ENCODE measurements around the gene TECPR2.
"Not testable (repeated sequence)": the region's sequence is repeated elsewhere in the genome, so short reads cannot be mapped to it uniquely, and the experiment has no call there.

Gene TECPR2, protein sequence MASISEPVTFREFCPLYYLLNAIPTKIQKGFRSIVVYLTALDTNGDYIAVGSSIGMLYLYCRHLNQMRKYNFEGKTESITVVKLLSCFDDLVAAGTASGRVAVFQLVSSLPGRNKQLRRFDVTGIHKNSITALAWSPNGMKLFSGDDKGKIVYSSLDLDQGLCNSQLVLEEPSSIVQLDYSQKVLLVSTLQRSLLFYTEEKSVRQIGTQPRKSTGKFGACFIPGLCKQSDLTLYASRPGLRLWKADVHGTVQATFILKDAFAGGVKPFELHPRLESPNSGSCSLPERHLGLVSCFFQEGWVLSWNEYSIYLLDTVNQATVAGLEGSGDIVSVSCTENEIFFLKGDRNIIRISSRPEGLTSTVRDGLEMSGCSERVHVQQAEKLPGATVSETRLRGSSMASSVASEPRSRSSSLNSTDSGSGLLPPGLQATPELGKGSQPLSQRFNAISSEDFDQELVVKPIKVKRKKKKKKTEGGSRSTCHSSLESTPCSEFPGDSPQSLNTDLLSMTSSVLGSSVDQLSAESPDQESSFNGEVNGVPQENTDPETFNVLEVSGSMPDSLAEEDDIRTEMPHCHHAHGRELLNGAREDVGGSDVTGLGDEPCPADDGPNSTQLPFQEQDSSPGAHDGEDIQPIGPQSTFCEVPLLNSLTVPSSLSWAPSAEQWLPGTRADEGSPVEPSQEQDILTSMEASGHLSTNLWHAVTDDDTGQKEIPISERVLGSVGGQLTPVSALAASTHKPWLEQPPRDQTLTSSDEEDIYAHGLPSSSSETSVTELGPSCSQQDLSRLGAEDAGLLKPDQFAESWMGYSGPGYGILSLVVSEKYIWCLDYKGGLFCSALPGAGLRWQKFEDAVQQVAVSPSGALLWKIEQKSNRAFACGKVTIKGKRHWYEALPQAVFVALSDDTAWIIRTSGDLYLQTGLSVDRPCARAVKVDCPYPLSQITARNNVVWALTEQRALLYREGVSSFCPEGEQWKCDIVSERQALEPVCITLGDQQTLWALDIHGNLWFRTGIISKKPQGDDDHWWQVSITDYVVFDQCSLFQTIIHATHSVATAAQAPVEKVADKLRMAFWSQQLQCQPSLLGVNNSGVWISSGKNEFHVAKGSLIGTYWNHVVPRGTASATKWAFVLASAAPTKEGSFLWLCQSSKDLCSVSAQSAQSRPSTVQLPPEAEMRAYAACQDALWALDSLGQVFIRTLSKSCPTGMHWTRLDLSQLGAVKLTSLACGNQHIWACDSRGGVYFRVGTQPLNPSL (N-terminal part only)

GRCh38 chr14:102362545-102363181 is at the start of gene TECPR2, which contains the start of gene CINP:
TECPR2 (plus strand) TSS chr14:102362941; CDS start chr14:102376722, 13,781 bp downstream.
CINP (minus strand) TSS chr14:102362890; CDS start chr14:102362851, 39 bp downstream.
- DNase-seq (ENCODE audit: low read depth in 2 of 2), result peak; percentile 94 to 95

DNA sequence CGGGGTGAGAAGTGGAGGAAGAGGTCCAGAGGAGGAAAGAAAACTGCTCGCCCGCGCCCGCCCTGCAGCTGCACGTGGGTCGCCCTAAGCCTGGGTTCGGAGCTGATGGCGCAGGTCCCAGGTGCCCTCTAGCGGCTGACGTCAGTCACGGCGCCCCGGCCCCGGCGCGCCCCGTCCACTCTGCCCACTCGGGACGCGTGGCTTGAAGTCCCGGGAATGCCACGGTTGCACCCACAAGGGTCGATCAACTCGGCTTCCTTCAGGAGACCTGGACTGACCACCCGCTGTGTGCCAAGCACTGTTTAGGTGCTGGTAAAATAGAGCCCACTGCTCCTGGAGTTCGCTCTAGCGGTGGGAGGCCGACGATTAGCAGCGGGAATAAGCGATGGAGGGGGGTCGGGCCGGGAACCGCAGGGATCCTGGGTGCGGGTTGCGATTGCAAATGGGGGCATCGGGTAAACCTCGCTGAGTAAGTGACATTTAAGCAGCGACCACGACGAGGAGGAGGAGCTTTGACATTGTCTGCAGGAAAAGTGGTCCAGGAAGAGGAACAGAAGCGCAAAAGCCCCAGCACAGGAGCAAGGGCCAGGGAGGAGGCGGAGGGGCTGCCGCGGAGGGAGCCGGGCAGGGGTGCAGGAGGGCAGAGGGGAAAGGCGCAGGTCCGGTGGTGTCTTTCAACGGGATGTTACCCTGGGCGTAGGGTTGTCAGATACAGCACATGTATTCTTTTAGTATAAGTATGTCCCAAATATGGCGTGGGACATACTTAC is 48.3 kb upstream of the TECPR2 start:
- DNase-seq (ENCODE audit: low read depth in 2 of 2), result peak in 1 of 2 donors; percentile 74

DNA sequence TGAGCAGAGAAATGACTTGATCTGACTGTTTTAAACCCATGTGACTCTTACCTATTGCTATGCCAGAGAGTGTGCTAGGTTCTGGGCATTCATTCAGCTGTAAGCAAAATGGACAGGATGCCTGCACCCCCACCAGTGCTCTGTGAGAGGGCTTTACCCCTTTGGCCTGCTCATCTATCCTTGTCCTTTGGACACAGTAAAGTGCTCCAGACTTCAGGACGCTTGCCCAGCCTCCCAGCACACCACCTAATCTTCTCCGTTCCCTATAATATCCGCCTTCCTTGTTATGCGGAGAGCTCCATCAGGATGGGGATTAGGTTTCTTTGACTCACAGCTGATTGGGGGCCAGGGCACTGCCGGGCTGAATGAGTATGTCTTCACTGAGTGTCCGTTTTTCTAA is 47.6 kb upstream of the TECPR2 start:
- no peak for DNase-seq (ENCODE audit: low read depth in 2 of 2)

DNA sequence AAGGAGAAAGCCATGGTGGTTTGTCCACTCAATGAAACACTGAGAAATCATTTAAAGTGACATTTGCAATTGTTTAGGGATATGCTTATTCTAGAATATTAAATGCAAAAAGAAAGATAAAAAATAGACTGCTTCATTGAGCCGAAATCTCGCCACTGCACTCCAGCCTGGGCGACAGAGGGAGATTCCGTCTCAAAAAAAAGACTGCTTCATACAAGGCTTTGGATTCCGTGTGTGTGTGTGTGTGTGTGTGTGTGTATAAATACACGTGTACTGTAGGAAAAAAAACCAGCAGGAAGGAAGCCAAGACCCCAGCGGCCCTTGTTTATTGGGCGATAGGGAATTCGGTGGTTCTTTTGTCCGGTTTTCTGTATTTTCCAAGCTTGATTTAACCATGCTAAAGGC is 46.4 kb upstream of the TECPR2 start:
- DNase-seq (ENCODE audit: low read depth in 2 of 2), result no peak

DNA sequence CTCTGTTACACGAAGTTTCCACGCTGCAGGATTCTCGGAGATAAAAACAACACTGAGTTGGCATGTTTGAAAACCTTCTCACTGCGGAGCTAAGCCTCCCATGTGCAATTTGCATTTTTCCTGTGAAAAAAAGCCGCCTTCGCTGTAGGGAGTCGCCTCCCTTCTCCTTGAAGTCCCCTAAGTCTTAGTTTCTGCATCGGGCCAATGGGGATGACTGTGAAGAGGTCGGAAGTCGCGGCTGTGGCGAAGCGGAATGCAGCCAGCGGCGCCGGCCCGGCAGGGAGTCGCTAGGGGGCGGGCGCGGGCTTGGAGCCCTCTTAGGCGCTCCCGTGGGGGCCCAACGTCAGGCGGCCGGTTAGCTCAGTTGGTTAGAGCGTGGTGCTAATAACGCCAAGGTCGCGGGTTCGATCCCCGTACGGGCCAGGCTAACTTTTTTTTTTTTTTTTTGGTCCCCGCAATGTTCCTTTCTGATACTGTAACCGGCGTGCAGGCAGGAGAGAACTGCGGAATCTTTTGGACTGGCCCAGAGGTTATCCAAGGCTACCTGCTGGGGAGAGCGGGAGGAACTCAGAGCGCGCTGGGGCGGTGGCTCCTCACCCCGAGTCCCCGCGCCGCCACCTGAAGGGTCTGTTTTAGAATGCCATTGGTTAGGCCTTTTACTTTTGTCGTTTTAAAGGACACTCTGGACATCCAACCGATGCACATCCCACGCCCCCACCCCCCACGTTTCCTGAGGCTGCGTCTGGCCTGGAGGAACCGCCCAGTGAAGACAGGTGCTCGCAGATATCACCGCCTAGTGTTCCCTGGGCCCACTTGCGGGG is 45.8 kb upstream of the TECPR2 start:
- DNase-seq (ENCODE audit: low read depth in 2 of 2), result peak; percentile 86 to 88

GRCh38 chr14:102317564-102318248 is 45.0 kb upstream of the TECPR2 start:
- DNase-seq (ENCODE audit: low read depth in 2 of 2), result no peak

DNA sequence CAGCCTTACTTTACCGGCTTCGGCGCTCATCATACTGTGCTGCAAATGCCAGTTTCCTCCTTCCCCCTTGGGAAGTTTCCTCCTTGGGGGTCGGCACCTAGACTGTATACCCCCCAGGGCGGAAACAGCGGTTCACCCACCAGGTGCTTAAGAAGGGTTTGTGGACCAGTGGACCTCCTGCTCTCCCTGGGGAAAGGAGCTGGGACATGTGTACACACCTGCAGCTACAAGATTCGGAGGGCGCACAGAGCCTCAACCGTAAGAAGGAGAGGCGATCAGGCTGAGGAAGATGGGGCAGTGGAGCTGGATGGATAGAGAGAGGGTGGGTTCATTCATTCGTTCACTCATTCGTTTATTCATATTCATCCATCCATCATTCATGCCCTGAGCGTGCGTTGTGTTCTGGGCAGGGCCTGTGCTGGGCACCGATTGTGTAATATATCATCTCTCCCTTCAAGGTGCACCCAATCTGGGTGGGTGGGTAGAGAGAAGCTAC is 43.9 kb upstream of the TECPR2 start:
- no peak for DNase-seq (ENCODE audit: low read depth in 2 of 2)

DNA sequence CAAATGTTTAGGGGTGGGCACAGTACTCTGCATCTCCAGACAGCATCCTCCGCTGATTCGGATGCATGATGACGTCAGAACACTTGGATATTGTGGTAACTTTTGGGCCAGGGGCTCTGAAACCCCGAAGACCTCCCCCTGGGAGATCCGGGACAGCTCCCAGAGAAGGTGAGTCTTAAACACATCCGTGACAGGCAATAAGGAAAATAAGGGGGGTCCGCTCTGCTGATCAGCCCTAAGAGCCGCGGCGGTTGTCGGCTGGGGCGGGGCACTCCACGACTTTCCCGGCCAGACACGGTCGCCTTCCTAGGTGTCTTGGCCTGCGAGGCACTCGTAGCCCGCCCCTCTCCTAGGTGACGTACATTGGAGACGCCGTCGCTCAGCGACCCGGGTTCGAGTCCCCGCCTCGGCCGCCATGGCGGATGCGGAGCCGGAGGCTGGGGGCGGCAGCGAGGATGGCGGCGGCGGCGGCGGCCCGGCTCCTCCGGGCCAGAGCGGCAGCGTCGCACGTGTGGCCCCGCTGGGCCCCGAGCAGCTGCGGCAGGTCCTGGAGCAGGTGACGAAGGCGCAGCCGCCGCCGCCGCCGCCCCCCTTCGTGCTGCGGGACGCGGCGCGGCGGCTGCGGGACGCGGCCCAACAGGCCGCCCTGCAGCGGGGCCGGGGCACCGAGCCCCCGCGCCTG is 43.2 kb upstream of the TECPR2 start, which contains the start of gene ZNF839:
Gene ZNF839, plus strand, starts transcription at position 396 of the 682 bp plus-strand sequence. Its CDS starts 20 bp downstream, at position 416.
- DNase-seq (ENCODE audit: low read depth in 2 of 2), result peak; percentile 86 to 90

DNA sequence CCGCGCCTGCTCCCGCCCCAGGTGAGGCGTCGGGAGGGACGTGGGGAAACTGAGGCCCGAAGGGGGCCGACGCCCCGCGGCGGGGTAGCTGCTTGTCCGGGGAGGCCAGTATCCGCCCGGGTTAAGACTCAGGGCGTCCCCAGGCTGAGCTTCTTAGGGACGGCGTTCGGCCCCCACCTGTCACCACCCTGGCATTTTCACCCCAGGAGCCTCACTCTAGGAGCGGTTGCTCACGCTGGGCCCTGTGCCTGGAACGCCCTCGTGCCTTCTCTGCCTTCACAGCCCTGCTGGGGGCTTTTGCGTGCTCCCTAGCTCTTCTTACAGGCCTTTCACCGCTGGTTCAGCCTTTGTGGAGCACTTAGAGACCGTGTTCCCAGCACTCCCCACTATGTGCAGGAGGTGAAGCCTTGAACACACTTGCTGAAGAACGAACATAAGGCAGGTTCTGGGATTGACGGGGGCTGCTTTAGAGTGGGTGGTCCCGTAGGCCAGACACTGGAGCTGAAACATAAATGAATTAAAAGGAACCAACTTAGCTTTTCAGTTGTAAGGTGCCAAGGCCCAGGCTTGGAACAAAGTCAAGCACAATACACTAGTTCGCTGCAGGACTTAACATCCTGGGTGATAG is 42.6 kb upstream of the TECPR2 start:
- DNase-seq (ENCODE audit: low read depth in 2 of 2), result peak in 1 of 2 donors; percentile 41

- DNase-seq (ENCODE audit: low read depth in 2 of 2), result no peak
Measured at GRCh38 chr14:102320671-102321455, 41.9 kb upstream of the TECPR2 start.

DNA sequence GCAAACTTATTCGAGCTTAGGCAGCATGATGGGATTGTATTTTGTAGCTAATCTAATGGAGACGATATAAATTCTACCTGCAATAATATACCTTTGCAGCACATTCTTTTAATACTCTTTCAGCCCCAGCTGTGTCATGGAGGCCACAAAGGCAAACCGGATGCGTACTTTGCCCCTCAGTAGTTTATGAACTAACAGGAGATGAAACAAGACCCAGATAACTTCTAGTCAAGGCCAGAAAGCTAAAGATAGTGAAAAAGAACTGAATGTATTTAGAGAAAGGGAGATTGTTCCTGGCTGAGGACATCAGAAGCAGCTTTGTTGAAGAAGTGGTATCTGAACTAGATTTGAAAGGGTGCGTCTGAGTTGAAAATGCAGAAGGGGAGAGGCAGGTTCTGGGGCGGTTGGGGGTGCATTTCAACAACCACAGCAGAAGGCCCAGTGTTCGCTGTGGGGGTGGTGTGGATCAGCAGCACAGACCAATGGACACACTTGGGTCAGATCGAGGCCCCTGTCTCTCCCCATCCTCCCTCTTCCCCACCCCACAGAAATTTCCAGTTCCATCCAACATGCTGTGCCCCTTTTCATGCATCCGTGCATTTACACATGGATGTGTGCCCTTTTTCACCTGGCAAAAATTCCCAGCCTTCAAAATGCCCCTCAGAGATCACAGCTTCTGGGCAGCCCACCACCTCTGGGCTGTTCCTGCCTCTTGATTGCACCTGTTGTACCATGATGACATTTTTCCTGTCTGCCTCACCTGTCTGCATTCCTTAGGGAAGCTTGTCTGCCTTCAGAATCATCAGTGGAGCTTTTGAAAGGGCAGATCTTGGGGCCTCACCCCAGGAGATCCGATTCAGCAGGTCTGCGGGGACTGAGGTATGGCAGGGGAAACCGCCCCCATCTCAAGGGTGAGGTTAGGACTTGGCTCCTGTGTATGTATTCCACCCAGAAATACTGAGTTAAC is 41.0 kb upstream of the TECPR2 start:
- DNase-seq (ENCODE audit: low read depth in 2 of 2), result no peak

- no peak for DNase-seq (ENCODE audit: low read depth in 2 of 2)
Measured at GRCh38 chr14:102323102-102323501, 39.6 kb upstream of the TECPR2 start.

DNA sequence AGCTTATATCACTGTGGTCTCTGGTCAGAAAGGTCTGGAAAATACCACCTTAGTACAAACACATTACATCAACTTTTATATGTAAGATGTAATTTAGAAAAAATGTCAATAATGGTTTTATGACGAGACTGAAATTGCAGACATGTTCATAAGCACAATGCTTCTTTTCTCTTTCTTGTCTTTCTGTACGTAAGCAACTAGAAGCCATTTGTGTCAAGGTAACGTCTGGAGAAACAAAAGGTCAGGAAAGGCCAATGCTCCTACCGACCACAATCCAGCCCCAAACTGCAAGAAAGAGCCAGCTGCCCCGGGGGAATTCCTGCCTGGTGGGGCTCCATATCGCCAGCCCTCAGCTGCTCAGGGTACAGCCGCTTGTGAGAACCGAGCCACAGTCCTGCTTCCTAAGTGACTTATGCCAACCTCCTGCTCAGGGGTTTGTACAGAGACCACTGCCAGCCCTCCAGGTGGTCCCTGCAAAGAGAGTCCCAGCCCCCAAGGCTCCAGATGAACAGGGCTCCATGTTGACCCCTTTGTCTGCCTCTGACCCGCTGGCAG is 36.9 kb upstream of the TECPR2 start:
- no peak for DNase-seq (ENCODE audit: low read depth in 2 of 2)

DNA sequence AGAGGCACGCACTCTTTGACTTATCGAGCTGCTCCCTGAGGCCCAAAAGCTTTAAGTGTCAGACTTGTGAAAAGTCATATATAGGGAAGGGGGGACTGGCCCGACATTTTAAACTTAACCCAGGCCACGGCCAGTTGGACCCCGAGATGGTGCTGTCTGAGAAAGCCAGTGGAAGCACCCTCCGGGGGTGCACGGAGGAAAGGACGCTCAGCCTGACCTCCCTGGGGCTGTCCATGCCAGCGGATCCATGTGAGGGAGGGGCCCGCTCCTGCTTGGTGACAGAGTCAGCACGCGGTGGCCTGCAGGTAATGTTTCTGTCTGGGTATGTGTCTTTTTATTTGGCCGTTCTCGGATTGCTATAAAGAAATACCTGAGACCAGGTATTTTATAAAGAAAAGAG is 36.2 kb upstream of the TECPR2 start:
- DNase-seq (ENCODE audit: low read depth in 2 of 2), result no peak

DNA sequence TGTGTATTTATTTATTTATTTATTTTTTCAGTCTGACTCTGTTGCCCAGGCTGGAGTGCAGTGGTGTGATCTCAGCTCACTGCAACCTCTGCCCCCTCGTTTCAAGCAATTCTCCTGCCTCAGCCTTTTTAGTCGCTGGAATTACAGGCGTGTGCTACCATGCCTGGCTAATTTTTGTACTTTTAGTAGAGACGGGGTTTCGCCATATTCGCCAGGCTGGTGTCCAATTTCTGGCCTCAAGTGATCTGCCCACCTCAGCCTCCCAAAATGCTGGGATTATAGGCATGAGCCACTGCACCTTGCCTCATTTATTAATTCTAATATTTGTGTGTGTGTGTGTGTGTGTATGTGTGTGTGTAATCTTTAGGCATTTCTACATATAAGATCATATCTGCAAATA is 33.4 kb upstream of the TECPR2 start:
- DNase-seq (ENCODE audit: low read depth in 2 of 2), result not testable (repeated sequence)
